HepG2 (cell line): Measurements from ENCODE around the gene LCP2.

ENCODE experiments used
- CTCF ChIP-seq: sonication (generic); formaldehyde crosslinking; IDR thresholded peaks from 2 replicates; pipeline ENCODE4 v1.5.0; 2020; ENCODE audit warnings: mild to moderate bottlenecking, missing genetic modification reagents, moderate library complexity
- EP300 ChIP-seq, 3 experiments: sonication (generic) in 1 of 3; formaldehyde crosslinking in 1 of 3; IDR thresholded peaks; 2 replicates each; pipeline versions ENCODE4 v1.5.1 to v1.6.1; 2011 to 2020; ENCODE audit warnings: low read depth in 2 of 3, low read length in 2 of 3, borderline replicate concordance in 1 of 3, improper control_type of control experiment in 1 of 3, mild to moderate bottlenecking in 1 of 3, missing genetic modification reagents in 1 of 3, moderate library complexity in 1 of 3
- FOXA1 ChIP-seq, 2 experiments: fragments of 450-650 bp in 1 of 2; sonication (generic) in 1 of 2; formaldehyde crosslinking in 1 of 2; IDR thresholded peaks; 2 replicates each; pipeline versions ENCODE4 v1.4.0 to v1.6.1; 2016 to 2020; ENCODE audit warnings: missing genetic modification reagents in 1 of 2
- FOXM1 ChIP-seq: sonication (generic); formaldehyde crosslinking; IDR thresholded peaks from 2 replicates; pipeline ENCODE4 v1.5.0; 2020; ENCODE audit warnings: missing genetic modification reagents
- HNF4A ChIP-seq: sonication (generic); formaldehyde crosslinking; IDR thresholded peaks from 2 replicates; pipeline ENCODE4 v1.4.0; 2020; ENCODE audit warnings: missing genetic modification reagents
- KLF16 ChIP-seq, 2 experiments: sonication (generic) in 1 of 2; formaldehyde crosslinking in 1 of 2; IDR thresholded peaks; 2 replicates each; pipeline versions ENCODE4 v1.6.1 to v1.8.0; 2016 to 2023; ENCODE audit warnings: missing genetic modification reagents in 2 of 2, missing compliant biosample characterization in 1 of 2
- PATZ1 ChIP-seq: sonication (generic); formaldehyde crosslinking; IDR thresholded peaks from 2 replicates; pipeline ENCODE4 v1.4.0; 2020; ENCODE audit warnings: missing genetic modification reagents
- POLR2A ChIP-seq, 2 experiments: IDR thresholded peaks; 2 replicates each; pipeline ENCODE4 v1.6.1; 2011; ENCODE audit warnings: low read depth in 2 of 2, low read length in 2 of 2, mild to moderate bottlenecking in 1 of 2, moderate library complexity in 1 of 2; ENCODE audit not compliant: insufficient read depth in 1 of 2
- RXRA ChIP-seq: sonication (generic); formaldehyde crosslinking; IDR thresholded peaks from 2 replicates; pipeline ENCODE4 v1.5.1; 2020; ENCODE audit warnings: missing genetic modification reagents
- SNAPC5 ChIP-seq: sonication (generic); formaldehyde crosslinking; IDR thresholded peaks from 2 replicates; pipeline ENCODE4 v1.8.1; 2023; ENCODE audit warnings: mild to moderate bottlenecking, missing genetic modification reagents, borderline replicate concordance
- TCF7L2 ChIP-seq: IDR thresholded peaks from 2 replicates; pipeline ENCODE4 v1.6.1; 2011; ENCODE audit warnings: mild to moderate bottlenecking, low read depth, low read length, moderate library complexity
- ZNF296 ChIP-seq: sonication (generic); formaldehyde crosslinking; conservative IDR thresholded peaks from 2 replicates; pipeline ENCODE4 v1.5.0; 2020; ENCODE audit warnings: mild to moderate bottlenecking, missing genetic modification reagents
- ZNF746 ChIP-seq: sonication (generic); formaldehyde crosslinking; IDR thresholded peaks from 2 replicates; pipeline ENCODE4 v1.8.0; 2022; ENCODE audit warnings: mild to moderate bottlenecking, missing genetic modification reagents

- TF ChIP-seq CTCF (CRISPR knock-in tag) (no peak), SNAPC5 (CRISPR knock-in tag) (no peak), FOXA1 (IDR thresholded peaks at IDR 0.05) (no peak), FOXA1 (CRISPR knock-in tag; IDR thresholded peaks at IDR 0.05) (no peak), FOXM1 (CRISPR knock-in tag) (no peak), TCF7L2 (no peak), ZNF296 (CRISPR knock-in tag) (no peak), KLF16 (CRISPR knock-in tag; IDR thresholded peaks at IDR 0.05) (no peak), POLR2A (IDR thresholded peaks at IDR 0.05; ENCODE audit: insufficient read depth in 1 of 2, low read depth in 2 of 2, low read length in 2 of 2) (no peak), HNF4A (CRISPR knock-in tag) (no peak), EP300 (IDR thresholded peaks at IDR 0.05; ENCODE audit: low read depth in 2 of 2, low read length in 2 of 2) (no peak), EP300 (CRISPR knock-in tag; IDR thresholded peaks at IDR 0.05; ENCODE audit: borderline replicate concordance) (no peak), RXRA (CRISPR knock-in tag) (no peak), ZNF746 (no peak), PATZ1 (no peak)
Measured at GRCh38 chr5:170247363-170247762, 50.2 kb downstream of the LCP2 start.
